AG10803 (cell line): ENCODE data around the gene RAB9A.
A peak's percentile ranks its signal among the peaks of the same experiment; 100 is the strongest.

Source experiments
- DNase-seq: peaks from one replicate; pipeline ENCODE4 v3.0.0; 2010; ENCODE audit warnings: low read depth
- H3K4me3 ChIP-seq: 2 replicates; pipeline ENCODE4 v1.5.1; 2011; ENCODE audit warnings: mild to moderate bottlenecking, low read length, control low read depth
- CTCF ChIP-seq: conservative IDR thresholded peaks from 2 replicates; pipeline ENCODE4 v1.5.1; 2011; ENCODE audit warnings: mild to moderate bottlenecking, low read length, control low read depth, inconsistent platforms

Gene RAB9A

GRCh38 chrX:13688384-13688957, 457 bp upstream of the RAB9A start:
- TF ChIP-seq CTCF, result no peak
- DNase-seq, result no peak
- H3K4me3 ChIP-seq, result peak overlapping the region; percentile 79

- no peak for TF ChIP-seq CTCF
- peak; percentile 15 for DNase-seq
Measured at GRCh38 chrX:13689741-13690211, 848 bp downstream of the RAB9A start.

GRCh38 chrX:13690836-13691235, 1.9 kb downstream of the RAB9A start:
- H3K4me3 ChIP-seq, result peak overlapping the region; percentile 79
- peak; percentile 26 for TF ChIP-seq CTCF
- DNase-seq, result no peak

More at GRCh38 chrX:13689741-13690211, 848 bp downstream of the RAB9A start:
- peak overlapping the region; percentile 79 for H3K4me3 ChIP-seq

GRCh38 chrX:13691841-13692371, 3.0 kb downstream of the RAB9A start:
- no peak for DNase-seq
- no peak overlapping the region for H3K4me3 ChIP-seq
- no peak for TF ChIP-seq CTCF

GRCh38 chrX:13692771-13693231, 3.9 kb downstream of the RAB9A start:
- no peak for TF ChIP-seq CTCF
- H3K4me3 ChIP-seq, result no peak overlapping the region
- DNase-seq, result no peak

- no peak overlapping the region for H3K4me3 ChIP-seq
- TF ChIP-seq CTCF, result no peak
- no peak for DNase-seq
Measured at GRCh38 chrX:13693341-13693961, 4.5 kb downstream of the RAB9A start.

GRCh38 chrX:13694359-13694758, 5.4 kb downstream of the RAB9A start:
- no peak for DNase-seq
- no peak for TF ChIP-seq CTCF
- no peak overlapping the region for H3K4me3 ChIP-seq
